Measurements from ENCODE around the gene MLLT1. TPM values are rescaled to one million over a fixed set of nuclear protein-coding genes. Genes with fewer than 3 reads are reported as not detected.

The MLLT1 gene
- total RNA-seq, 1 donor = 16.6 TPM

DNA sequence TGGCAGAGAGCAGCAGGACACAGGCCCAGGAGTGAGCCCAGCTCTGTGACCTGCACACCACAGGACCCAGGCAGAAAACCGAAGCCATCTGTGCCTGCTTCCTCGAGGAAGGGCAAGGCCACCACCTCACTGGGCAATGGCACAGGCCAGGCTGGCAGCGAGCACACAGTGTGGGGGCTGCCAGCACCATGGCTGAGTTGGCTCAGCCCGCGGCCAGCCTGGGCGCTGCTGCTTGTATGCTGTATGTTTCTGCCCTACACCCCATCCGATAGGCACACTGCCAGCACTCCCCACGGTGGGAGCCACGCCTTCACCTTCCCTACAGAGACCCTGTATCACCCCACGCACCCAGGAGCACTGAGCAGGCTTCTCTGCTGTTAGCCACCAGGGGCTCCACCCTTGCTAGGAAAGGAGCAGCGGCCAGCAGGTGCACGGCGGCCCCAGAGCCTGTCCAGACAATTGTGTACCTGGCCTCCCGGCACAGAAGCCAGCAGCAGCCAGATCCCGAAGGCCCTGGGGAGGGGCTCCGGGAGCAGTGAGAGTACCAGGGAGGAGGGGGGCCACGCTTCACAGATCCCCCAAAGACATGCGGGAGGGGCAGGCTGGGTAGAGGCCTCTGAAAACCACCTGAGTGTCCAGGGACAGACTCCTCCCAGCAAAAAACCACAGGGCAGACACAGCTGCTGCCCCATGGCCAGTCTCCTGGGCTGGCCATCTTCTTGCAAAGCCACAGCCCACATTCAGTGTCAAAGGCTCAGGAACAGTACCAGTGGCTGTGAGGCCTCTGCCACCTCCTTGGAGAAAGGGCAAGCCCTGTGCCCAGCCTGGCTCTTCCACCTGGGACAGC, 56.1 kb downstream of the MLLT1 start:
- no peak overlapping the region for H3K4me3 ChIP-seq (ENCODE audit: low read depth, low read length)
- no peak for TF ChIP-seq CTCF (IDR thresholded peaks at IDR 0.05; ENCODE audit: insufficient read depth, low read length)
- DNase-seq (ENCODE audit: low read depth) = no peak

- TF ChIP-seq CTCF (IDR thresholded peaks at IDR 0.05; ENCODE audit: insufficient read depth, low read length) = no peak
- no peak overlapping the region for H3K4me3 ChIP-seq (ENCODE audit: low read depth, low read length)
- DNase-seq (ENCODE audit: low read depth) = no peak
Observed at GRCh38 chr19:6222884-6223283, 56.9 kb downstream of the MLLT1 start.

- H3K4me3 ChIP-seq (ENCODE audit: low read depth, low read length) = no peak overlapping the region
- no peak for DNase-seq (ENCODE audit: low read depth)
- TF ChIP-seq CTCF (IDR thresholded peaks at IDR 0.05; ENCODE audit: insufficient read depth, low read length) = no peak
Observed at GRCh38 chr19:6221878-6222746, 57.7 kb downstream of the MLLT1 start.

- DNase-seq (ENCODE audit: low read depth) = no peak
- TF ChIP-seq CTCF (IDR thresholded peaks at IDR 0.05; ENCODE audit: insufficient read depth, low read length) = no peak
- no peak overlapping the region for H3K4me3 ChIP-seq (ENCODE audit: low read depth, low read length)
Observed at GRCh38 chr19:6221220-6221877, 58.4 kb downstream of the MLLT1 start.

GRCh38 chr19:6220385-6221191, 59.2 kb downstream of the MLLT1 start:
- TF ChIP-seq CTCF (IDR thresholded peaks at IDR 0.05; ENCODE audit: insufficient read depth, low read length) = no peak
- H3K4me3 ChIP-seq (ENCODE audit: low read depth, low read length) = no peak overlapping the region
- peak; percentile 63 for DNase-seq (ENCODE audit: low read depth)
